Measurements from ENCODE around the gene MNX1.

MNX1 gene

DNA sequence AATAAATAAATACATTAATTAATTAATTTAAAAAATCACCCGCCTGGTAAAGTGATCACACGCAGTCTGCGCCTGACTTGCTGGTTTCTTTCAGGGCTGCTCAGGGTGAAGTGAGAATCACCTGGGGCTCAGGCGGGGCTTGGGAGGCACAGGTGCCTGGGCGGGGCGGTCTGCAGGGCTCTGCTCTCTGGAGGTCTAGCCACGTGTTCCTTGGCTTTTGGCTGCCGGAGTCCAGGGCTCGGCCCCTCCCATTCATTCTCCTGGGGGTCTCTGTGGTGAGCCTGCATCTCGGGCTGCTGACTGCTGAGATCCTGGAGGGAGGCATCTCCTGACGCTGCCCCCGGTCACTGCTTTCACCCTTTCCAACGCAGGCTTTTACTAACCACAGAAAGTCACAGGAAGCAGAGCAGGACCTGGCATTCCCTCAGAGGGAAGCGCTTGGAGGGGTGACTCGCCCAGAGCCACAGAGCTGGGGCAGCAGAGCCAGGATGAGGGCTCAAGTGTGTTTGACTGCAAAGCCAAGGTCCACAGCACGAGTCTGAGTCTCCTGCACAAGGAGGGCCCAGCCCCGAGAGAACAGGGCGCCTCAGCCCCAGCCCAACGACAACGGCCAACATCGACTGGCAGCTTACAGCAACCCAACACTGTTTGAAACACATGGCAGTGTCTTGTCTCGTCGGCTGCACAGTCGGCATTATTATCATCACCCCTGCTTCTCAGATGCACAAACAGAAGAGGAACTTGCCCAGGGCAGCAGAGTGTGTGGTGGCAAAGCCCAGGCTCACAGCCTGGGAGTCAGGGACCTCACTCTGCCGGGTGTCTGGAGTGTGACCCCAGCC, 22.4 kb upstream of the MNX1 start:
- no peak for DNase-seq

DNA sequence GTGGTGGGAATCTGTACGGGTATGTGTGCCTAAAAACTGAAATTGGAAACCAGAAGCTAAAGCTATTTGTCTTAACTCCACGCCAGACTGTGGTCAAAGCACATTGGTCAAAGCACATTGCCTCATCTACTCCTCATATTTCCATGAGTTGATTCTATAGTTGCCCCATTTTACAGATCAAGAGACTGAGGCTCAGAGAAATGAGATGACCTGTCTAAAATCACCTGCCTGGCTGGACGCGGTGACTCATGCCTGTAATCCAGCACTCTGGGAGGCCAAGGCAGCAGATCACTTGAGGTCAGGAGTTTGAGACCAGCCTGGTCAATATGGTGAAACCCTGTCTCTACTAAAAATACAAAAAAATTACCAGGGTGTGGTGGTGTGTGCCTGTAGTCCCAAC, 21.7 kb upstream of the MNX1 start:
- no peak for DNase-seq

DNA sequence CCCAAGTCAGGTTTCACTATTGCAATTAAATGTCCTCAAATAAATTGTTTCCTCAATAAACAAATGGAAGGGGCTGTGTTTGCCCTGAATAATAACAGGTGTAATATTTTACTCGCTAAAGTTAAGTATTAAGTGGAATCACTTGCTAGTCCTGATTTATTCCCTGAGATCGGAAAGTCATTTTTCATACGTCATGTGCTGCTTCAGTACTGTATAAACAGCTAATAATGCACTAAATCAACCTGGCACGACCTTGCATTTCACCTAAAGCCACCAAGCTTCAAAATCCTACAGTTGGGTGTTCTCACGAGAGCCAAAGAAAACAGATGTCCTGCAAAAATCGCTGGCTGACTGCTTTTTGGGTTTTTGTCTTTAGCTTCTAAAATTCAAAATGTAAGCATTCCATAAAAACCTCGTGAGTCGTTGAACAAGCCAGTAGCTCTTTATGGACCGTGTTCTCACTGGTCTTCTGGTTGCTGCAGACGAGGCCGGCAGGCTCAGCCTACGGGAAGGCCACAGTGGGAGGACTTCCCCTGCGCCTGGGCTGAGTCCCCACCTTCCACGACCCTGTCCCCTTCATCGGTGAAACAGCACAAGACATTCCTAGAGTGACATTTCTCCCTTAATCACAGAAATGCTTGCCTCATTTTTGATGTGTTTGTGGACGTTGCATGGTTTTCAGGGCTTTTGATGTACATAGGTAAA, 17.9 kb upstream of the MNX1 start:
- DNase-seq: no peak

GRCh38 chr7:157027568-157028198, 17.2 kb upstream of the MNX1 start:
- no peak for DNase-seq

GRCh38 chr7:157024716-157025115, 14.3 kb upstream of the MNX1 start:
- DNase-seq: no peak

- no peak for DNase-seq
Observed at GRCh38 chr7:157023589-157023905, 13.1 kb upstream of the MNX1 start.

DNA sequence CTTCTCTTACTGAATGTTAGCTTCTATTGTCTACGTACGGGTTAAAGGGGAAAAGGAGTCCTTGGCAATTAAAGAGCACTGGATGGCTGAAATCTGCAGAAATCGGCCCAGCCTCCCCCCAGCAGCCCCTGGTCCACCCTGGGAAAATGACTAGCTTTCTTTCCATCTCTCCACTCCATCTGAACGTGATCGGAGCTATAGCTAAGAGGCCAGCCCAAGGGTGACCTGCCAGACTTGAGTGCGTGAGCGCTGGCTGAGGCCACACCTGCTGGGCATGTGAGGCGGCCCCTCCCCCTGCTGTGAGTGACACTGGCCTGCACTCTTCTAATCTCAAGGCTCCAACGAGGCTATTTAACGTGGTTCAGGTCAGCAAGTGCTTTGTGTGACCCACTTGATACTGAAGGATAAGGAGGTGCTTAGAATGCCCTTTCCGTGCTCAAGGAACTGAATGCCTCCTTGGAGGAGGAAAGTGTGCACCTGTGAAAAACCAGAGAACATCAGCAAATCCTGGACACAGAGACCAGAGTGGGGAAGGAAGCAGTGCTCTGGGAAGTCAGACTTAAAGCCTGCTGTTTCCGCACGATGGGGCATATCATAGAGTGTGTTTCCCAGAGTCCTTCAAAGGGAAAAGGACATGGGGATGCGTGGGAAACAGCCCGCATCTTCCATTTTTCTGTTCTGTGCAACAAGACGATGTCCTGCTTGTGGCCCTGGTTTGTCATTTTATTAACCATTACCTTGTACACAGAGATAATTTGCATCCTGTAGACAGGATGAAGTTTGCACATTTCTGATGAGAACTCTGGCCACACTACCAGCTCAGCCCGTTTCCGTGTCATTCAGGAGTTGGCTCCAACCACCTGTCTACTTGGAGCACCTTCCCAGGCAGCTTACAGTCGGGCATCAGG, 12.5 kb upstream of the MNX1 start:
- DNase-seq: no peak

- DNase-seq: no peak
Observed at GRCh38 chr7:157021871-157022680, 11.6 kb upstream of the MNX1 start.

DNA sequence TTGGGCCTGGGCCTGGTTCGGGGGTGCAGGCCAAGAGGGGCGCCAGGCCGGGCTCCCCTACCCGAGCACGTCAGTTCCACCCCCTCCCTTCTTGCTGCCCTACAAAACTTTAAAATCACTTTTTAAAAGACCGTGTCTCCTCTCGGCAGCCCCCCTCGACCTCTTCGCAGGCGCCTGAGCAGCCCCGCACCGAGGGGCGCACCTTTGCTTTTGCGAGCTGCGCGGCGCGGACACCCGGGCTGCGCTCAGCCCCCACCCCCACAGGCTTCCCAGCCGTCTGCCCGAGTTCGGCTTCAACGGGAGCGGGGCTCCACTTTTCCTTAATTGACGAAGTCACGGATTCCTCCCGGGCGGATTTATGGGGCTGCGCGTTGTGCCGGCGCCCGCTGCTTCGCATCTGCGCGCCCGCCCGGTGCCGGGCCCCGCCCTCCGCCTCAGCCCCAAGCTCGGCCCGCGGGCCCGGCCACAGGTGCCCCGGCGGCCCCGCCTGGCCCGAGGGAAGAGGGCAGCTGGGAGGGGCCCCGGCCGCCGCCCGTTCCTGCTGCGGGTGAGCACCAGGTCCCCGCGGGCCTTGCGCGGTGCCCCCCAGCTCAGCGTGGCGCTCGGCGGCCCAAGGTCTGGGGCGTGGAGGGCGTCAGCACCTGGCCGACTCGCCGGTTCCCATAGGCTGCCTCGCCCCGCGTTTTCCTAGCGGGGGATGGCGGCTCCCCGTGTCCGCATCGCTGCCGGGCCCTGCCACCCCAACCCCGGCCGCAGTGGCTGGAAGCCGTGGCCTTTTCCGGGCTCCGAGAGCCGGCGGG, 10.8 kb upstream of the MNX1 start:
- DNase-seq: no peak

DNA sequence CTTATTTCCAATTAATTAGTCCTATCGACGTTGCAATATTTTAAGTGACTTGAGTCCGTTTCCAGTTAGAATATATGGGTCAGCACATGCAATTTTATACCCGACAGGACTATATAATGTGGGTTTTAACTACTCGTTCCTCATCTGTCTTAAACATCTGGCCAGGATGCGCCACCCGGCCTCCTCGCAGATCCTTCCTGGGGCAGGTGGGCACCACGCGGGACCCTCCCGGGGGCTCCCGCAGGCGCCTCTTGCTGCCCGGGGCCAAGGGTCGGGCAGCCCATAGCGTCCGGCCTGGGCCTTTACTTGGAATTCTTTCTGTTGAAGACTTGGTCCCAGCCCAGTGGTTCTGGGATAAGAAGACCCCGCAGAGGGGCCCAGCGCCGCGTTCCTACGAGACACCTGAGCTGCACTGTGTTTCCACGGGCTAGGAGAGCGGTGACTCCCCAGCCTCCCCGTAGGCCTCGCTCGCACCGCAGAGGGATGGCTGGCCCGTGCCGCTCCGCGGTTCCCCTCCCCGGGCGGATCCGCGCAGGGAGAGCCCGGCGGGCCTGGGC, 10.1 kb upstream of the MNX1 start:
- DNase-seq: no peak

- DNase-seq: no peak
Observed at GRCh38 chr7:157019718-157020451, 9.4 kb upstream of the MNX1 start.

DNA sequence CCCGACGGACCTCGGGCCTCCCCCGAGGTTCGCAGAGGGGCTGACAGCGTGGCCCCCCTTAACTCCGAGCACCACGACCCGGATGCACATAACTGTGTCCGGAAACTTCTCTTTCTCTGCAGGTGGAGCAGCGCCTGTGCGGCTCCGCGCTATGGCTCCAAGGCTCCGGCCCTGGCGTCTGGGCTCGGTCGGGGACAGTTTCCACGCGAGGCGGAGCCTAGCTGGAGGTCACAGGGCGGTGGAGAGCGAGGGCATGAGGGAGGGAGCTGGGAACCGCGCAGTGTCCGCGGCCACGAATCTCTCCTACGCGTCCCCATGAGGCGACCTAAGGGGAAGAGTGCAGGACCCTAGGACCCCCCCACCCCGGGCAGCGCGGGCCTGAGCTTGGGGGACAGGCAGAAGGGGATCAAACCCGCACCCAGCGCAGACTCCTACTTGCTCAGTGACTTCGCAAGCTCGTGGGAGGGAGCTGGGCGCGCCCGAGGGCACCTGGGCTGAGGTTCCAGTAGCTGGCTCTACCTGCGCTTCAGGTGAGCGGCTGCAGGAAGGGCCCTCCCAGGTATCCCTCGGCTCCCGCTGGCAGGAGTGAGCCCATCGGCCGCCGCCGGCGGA, 8.6 kb upstream of the MNX1 start:
- no peak for DNase-seq

DNA sequence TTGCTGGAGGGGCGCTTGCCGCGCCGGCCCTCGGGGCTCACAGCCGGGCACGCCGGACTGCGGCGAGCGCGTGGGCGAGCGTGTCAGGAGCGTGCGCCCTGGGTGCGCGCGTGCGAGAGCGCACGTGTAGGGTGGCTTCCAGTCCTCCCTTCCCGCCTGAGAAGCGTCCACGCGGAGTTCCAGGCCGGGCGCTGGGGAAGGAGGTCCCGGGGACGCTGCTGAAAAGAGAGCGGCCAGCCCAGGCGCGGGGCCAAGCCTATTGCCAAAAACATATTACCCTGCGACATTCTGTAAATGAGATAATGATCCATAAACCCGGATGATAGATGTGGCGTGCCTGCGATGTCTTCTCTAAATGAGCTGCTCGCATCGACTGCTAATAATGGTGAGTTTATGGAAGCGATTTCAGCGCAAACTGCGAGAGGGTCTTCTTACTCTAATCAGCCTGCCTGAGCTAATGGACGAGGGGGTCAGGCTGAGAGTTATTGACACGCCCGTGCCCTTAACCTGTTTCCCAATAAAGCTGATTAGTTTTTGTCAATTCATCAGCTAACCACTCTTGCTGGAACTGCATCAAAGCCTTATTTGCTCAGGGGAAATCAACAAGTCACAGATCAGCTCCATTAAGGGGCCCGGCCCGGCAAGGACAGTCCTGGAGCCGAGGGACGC, 8.0 kb upstream of the MNX1 start:
- DNase-seq: no peak

DNA sequence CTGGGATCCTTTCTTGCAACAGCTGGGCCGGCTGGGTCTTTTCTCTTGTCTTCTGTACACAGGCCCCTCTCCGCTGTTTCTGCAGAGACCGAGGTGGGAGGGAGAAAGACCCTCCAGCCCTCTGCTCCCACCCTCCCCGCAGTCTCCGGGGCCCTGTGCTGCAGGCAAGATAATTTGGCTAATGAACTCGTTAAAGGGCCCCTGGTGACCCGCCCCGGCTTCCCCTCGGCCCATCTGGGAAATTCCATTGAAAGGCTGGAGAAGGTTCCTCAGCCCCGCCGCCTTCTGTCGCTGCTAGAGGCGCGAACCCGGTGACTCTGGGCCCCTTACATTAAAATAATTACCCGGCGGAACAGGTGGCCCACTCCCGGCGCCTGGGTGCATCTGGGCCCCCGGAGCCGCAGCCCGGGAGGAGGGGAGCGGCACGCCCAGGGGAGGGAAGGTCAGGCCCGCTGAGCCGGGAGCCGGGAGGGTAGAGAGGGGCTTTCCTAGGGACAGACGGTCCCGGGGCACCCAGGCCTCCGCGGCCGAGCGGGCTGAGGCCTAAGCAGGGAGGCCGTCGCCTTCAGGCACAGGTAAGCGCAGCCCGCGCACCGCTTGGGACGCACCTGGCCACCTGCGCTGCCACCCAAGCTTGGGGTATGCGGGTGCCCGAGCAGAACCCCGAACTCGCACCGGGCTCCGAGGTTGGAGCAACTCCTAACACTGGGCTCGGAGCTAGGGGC, 7.3 kb upstream of the MNX1 start:
- no peak for DNase-seq

GRCh38 chr7:157017149-157017548, 6.7 kb upstream of the MNX1 start:
- no peak for DNase-seq

GRCh38 chr7:157016352-157017041, 6.0 kb upstream of the MNX1 start:
- DNase-seq: no peak

GRCh38 chr7:157016024-157016351, 5.5 kb upstream of the MNX1 start:
- DNase-seq: no peak
